ENCODE measurements around the gene RPL7A.
"Not testable (repeated sequence)": the region's sequence is repeated elsewhere in the genome, so short reads cannot be mapped to it uniquely, and the experiment has no call there.

RPL7A gene

GRCh38 chr9:133392308-133392707, 44.3 kb downstream of the RPL7A start:
- not testable (repeated sequence) for DNase-seq

- no peak for DNase-seq
These were observed 45.4 kb downstream of the RPL7A start for GRCh38 chr9:133393399-133393798.

GRCh38 chr9:133394687-133395271, 46.8 kb downstream of the RPL7A start:
- DNase-seq: no peak

- DNase-seq: no peak
These were observed 48.9 kb downstream of the RPL7A start for GRCh38 chr9:133396952-133397351.

GRCh38 chr9:133397370-133397769, 49.4 kb downstream of the RPL7A start:
- DNase-seq: no peak

GRCh38 chr9:133397895-133398294, 49.9 kb downstream of the RPL7A start:
- DNase-seq: no peak

- no peak for DNase-seq
These were observed 52.3 kb downstream of the RPL7A start for GRCh38 chr9:133400292-133400691.
